Measurements from ENCODE around the gene CDH3. TPM values are rescaled to one million over a fixed set of nuclear protein-coding genes. Genes with fewer than 3 reads are reported as not detected.

The CDH3 gene
- total RNA-seq, 3 donors from 2014 or later (not counting 1 experiment from before 2014, with no cell fraction given): 0.79 to 0.92 TPM; not detected in 1

GRCh38 chr16:68629351-68629910, 15.7 kb upstream of the CDH3 start:
- intact Hi-C loops (cut with micrococcal nuclease): no loop called here
- Mint-ChIP-seq H3K27ac (no peak overlapping the region), H3K9me3 (no peaks in the 10 kb centered on the region), H3K4me1 (no peaks in the 10 kb centered on the region), H3K4me3 (no peak overlapping the region), H3K27me3 (ENCODE audit: low read depth in 2 of 2) (no peaks in the 10 kb centered on the region), H3K36me3 (no peaks in the 10 kb centered on the region)
- DNase-seq (peak in 1 of 2 donors; percentile 23), ATAC-seq (no peak)
- no peak for TF ChIP-seq CTCF (IDR thresholded peaks at IDR 0.05)
- Histone ChIP-seq H3K4me3 (ENCODE audit: low read length) (no peak overlapping the region), H3K36me3 (ENCODE audit: control insufficient read depth, insufficient read depth, low read length) (no peaks in the 10 kb centered on the region), H3K27me3 (ENCODE audit: control insufficient read depth, insufficient read depth, low read length) (no peaks in the 10 kb centered on the region), H3K4me1 (ENCODE audit: control insufficient read depth, insufficient read depth, low read length) (no peaks in the 10 kb centered on the region), H3K27ac (ENCODE audit: low read length) (no peak overlapping the region), H3K9me3 (ENCODE audit: control insufficient read depth, insufficient read depth, low read length) (no peaks in the 10 kb centered on the region)
- 77% methylated on average over 7 of the region's 7 CpGs for WGBS (ENCODE audit: insufficient coverage)

- Histone ChIP-seq H3K4me1 (ENCODE audit: control insufficient read depth, insufficient read depth, low read length) (no peaks in the 10 kb centered on the region), H3K27me3 (ENCODE audit: control insufficient read depth, insufficient read depth, low read length) (no peaks in the 10 kb centered on the region), H3K27ac (ENCODE audit: low read length) (no peak overlapping the region), H3K36me3 (ENCODE audit: control insufficient read depth, insufficient read depth, low read length) (no peaks in the 10 kb centered on the region), H3K9me3 (ENCODE audit: control insufficient read depth, insufficient read depth, low read length) (no peaks in the 10 kb centered on the region), H3K4me3 (ENCODE audit: low read length) (no peak overlapping the region)
- TF ChIP-seq CTCF (IDR thresholded peaks at IDR 0.05): no peak
- ATAC-seq: no peak
- intact Hi-C loops (cut with micrococcal nuclease): no loop called here
- Mint-ChIP-seq H3K27me3 (ENCODE audit: low read depth in 2 of 2) (peaks cover 0 to 10% of the 10 kb centered on the region in 2 donors), H3K4me1 (no peaks in the 10 kb centered on the region), H3K27ac (no peak overlapping the region), H3K4me3 (no peak overlapping the region), H3K9me3 (no peaks in the 10 kb centered on the region), H3K36me3 (no peaks in the 10 kb centered on the region)
- 81% methylated on average over 12 of the region's 12 CpGs for WGBS (ENCODE audit: insufficient coverage)
- no peak for DNase-seq
Observed at GRCh38 chr16:68636064-68636560, 9.0 kb upstream of the CDH3 start.

- Mint-ChIP-seq H3K27ac (no peak overlapping the region), H3K9me3 (no peaks in the 10 kb centered on the region), H3K4me1 (no peaks in the 10 kb centered on the region), H3K4me3 (no peak overlapping the region), H3K27me3 (ENCODE audit: low read depth in 2 of 2) (peaks cover 0 to 16% of the 10 kb centered on the region in 2 donors), H3K36me3 (no peaks in the 10 kb centered on the region)
- DNase-seq (no peak), ATAC-seq (no peak)
- Histone ChIP-seq H3K9me3 (ENCODE audit: control insufficient read depth, insufficient read depth, low read length) (no peaks in the 10 kb centered on the region), H3K36me3 (ENCODE audit: control insufficient read depth, insufficient read depth, low read length) (no peaks in the 10 kb centered on the region), H3K4me1 (ENCODE audit: control insufficient read depth, insufficient read depth, low read length) (no peaks in the 10 kb centered on the region), H3K27me3 (ENCODE audit: control insufficient read depth, insufficient read depth, low read length) (no peaks in the 10 kb centered on the region), H3K27ac (ENCODE audit: low read length) (no peak overlapping the region), H3K4me3 (ENCODE audit: low read length) (no peak overlapping the region)
- WGBS (ENCODE audit: insufficient coverage): 57% methylated on average over 1 of the region's 1 CpG
- intact Hi-C loops (cut with micrococcal nuclease): no loop called here
- TF ChIP-seq CTCF (IDR thresholded peaks at IDR 0.05): no peak
Observed at GRCh38 chr16:68636818-68637217, 8.3 kb upstream of the CDH3 start.

- H3K4me3 ChIP-seq (ENCODE audit: low read length): no peak overlapping the region
- no peaks in the 10 kb centered on the region for H3K36me3 Mint-ChIP-seq
- WGBS (ENCODE audit: insufficient coverage): 81% methylated on average over 3 of the region's 3 CpGs
- H3K27ac ChIP-seq (ENCODE audit: low read length): no peak overlapping the region
- no peak for TF ChIP-seq CTCF (IDR thresholded peaks at IDR 0.05)
- peaks cover 25 to 38% of the 10 kb centered on the region in 2 donors for H3K27me3 Mint-ChIP-seq (ENCODE audit: low read depth in 2 of 2)
- no peak for DNase-seq
- no peak for ATAC-seq
- H3K9me3 ChIP-seq (ENCODE audit: control insufficient read depth, insufficient read depth, low read length): no peaks in the 10 kb centered on the region
- H3K4me1 ChIP-seq (ENCODE audit: control insufficient read depth, insufficient read depth, low read length): peaks cover 15% of the 10 kb centered on the region
- H3K4me1 Mint-ChIP-seq: peaks cover 0 to 5% of the 10 kb centered on the region in 2 donors
- peaks cover 23% of the 10 kb centered on the region for H3K27me3 ChIP-seq (ENCODE audit: control insufficient read depth, insufficient read depth, low read length)
- H3K36me3 ChIP-seq (ENCODE audit: control insufficient read depth, insufficient read depth, low read length): no peaks in the 10 kb centered on the region
- H3K27ac Mint-ChIP-seq: no peak overlapping the region
- H3K4me3 Mint-ChIP-seq: no peak overlapping the region
- H3K9me3 Mint-ChIP-seq: no peaks in the 10 kb centered on the region
- intact Hi-C loops (cut with micrococcal nuclease): no loop called here
Observed at GRCh38 chr16:68640972-68641371, 4.1 kb upstream of the CDH3 start.
